Immature natural killer cell (primary cell): Measurements from ENCODE around the gene TVP23C. TPM values are rescaled to one million over a fixed set of nuclear protein-coding genes. Genes with fewer than 3 reads are reported as not detected.

Source experiments
- DNase-seq, 3 donors: peaks; one replicate each; pipeline ENCODE4 v3.0.0; 2022; ENCODE audit warnings: mixed read lengths in 1 of 3
- H3K27ac Mint-ChIP-seq, 6 donors: one replicate each; pipeline ENCODE4 v1.8.0; 2020; ENCODE audit warnings: mixed read lengths in 6 of 6, mild to moderate bottlenecking in 5 of 6, inconsistent platforms in 4 of 6, moderate library complexity in 3 of 6
- H3K27me3 Mint-ChIP-seq, 3 donors: one replicate each; pipeline ENCODE4 v1.8.0; 2020 to 2021; ENCODE audit warnings: low read depth in 3 of 3, mild to moderate bottlenecking in 3 of 3, mixed read lengths in 3 of 3, moderate library complexity in 3 of 3, inconsistent platforms in 1 of 3
- H3K36me3 Mint-ChIP-seq, 3 donors: one replicate each; pipeline ENCODE4 v1.8.0; 2020; ENCODE audit warnings: mixed read lengths in 3 of 3, inconsistent platforms in 2 of 3, mild to moderate bottlenecking in 2 of 3
- H3K4me1 Mint-ChIP-seq, 2 donors: one replicate each; pipeline ENCODE4 v1.8.0; 2020; ENCODE audit warnings: inconsistent platforms in 2 of 2, mild to moderate bottlenecking in 2 of 2, mixed read lengths in 2 of 2, moderate library complexity in 1 of 2
- H3K4me3 Mint-ChIP-seq, 5 donors: one replicate each; pipeline ENCODE4 v1.8.0; 2020; ENCODE audit warnings: mild to moderate bottlenecking in 5 of 5, mixed read lengths in 5 of 5, inconsistent platforms in 3 of 5, moderate library complexity in 3 of 5
- H3K9me3 Mint-ChIP-seq, 6 donors: one replicate each; pipeline ENCODE4 v1.8.0; 2020; ENCODE audit warnings: mild to moderate bottlenecking in 6 of 6, mixed read lengths in 6 of 6, inconsistent platforms in 4 of 6, moderate library complexity in 3 of 6
- polyA plus RNA-seq, 3 donors: library from polyadenylated mRNA; unstranded; fragments of 300-500 nt; fragmentation: Illumina TruSeq; gene quantifications; one replicate each; pipeline ENCODE4 v1.2.3, GENCODE V29; 2021

Gene TVP23C
- polyA plus RNA-seq, 3 donors from 2014 or later, result 5.1 to 7.1 (median 5.3) TPM

DNA sequence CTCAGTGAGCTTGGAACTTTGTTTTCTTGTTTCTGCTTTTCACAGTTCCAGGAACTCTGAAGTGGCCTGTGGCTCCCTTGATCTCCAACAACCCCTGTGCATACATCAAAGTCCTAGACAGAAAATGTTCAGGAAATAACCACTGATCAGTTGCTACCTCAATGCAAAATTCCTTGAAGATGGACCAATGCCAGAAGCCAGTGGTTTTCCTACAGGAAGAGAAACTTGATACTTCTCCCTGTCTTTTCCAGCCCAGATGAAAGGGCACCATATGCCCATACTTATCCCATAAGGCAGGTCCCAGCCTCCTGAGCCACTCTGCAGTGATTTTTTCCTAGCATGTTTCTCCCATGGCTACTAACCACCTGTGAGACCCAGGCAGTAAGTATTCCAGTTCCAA is 83.6 kb downstream of the TVP23C start:
- no peak overlapping the region for H3K27ac Mint-ChIP-seq
- H3K36me3 Mint-ChIP-seq, result peaks cover 7 to 17% (median 14%) of the 10 kb centered on the region in 3 donors
- H3K27me3 Mint-ChIP-seq, result peaks cover 0 to 2% (median 0%) of the 10 kb centered on the region in 3 donors

DNA sequence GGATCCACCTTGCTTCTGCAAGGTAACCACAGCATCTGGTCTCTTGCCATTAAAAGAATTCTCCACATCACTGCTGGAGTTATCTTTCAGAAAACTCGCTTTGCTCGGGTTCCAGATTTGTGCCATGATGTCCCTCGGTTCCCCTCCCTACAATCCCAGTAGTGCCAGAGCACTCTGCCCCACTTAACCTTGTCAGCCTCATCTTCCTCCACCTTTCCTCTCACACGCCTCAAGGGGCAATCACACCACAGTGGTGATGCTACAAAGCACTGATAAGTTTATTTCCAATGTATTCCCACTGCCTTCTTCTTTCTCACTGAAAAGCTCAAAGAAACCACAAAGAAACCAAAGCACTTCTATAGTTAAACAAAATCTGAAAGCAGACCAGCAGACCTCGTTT is 84.4 kb downstream of the TVP23C start:
- Mint-ChIP-seq H3K9me3 (no peaks in the 10 kb centered on the region), H3K27ac (peak overlapping the region in 1 of 6 donors; percentile 9), H3K4me3 (no peak overlapping the region), H3K27me3 (peaks cover 0 to 2% (median 0%) of the 10 kb centered on the region in 3 donors), H3K4me1 (no peaks in the 10 kb centered on the region), H3K36me3 (peaks cover 7 to 19% (median 17%) of the 10 kb centered on the region in 3 donors)
- no peak for DNase-seq

More for the DNA sequence above, 83.6 kb downstream of the TVP23C start:
- no peaks in the 10 kb centered on the region for H3K4me1 Mint-ChIP-seq
- no peak overlapping the region for H3K4me3 Mint-ChIP-seq
- DNase-seq, result no peak
- no peaks in the 10 kb centered on the region for H3K9me3 Mint-ChIP-seq

DNA sequence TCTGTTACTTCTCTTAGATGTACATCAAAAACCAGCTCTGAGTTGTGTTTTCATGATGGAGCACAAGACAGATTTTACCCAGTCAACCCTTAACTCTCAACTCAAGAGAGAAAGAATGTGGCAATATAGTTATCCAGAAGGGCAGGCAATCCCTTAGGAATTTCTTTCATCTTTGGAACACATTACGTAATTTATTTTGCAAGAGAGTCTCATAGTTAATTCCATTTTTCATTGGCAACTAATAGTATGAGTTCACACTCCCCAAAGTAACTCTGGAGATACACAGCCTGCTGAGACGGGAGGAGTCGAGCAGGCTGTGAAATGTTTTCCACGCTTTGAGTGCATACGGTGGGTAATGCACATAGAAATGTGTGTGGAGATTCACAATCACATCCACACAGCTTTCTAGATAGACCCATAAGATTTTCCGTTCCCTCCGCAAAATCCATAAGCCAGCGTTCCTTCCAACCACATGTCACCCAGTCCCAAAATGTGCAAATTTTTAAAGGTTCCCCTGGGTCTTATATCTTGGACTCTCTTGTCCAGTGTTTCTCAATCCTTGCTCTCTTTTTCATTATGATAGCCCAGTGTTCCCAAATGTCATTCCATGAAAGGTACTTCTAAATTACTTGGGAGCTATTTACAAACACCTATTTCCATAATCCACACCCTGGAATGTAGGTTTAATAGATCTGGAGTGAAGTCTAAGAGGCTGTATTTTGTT is 87.5 kb downstream of the TVP23C start:
- Mint-ChIP-seq H3K4me1 (no peaks in the 10 kb centered on the region), H3K36me3 (peaks cover 3 to 20% (median 13%) of the 10 kb centered on the region in 3 donors), H3K4me3 (no peak overlapping the region), H3K9me3 (no peaks in the 10 kb centered on the region), H3K27me3 (peaks cover 0 to 2% (median 0%) of the 10 kb centered on the region in 3 donors), H3K27ac (peak overlapping the region in 1 of 6 donors; percentile 53)
- no peak for DNase-seq

DNA sequence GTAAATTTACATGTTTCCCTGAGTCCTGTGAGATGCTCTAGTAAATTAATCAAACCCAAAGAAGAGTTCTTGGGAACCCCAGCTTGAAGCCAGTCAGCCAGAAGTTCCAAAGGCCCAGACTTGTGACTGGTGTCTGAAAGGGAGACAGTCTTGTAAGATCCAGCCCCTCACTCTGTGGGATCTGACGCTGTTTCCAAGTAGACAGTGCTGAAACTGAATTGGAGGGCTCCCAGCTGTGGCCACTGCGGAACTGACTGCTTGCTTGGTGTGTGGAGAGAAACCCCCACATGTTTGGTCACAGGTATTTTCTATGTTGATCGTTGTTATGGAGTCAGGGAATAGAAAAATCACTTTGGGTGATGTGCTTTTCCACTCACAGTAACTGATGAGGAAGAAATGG is 90.4 kb downstream of the TVP23C start:
- no peak overlapping the region for H3K27ac Mint-ChIP-seq
- H3K9me3 Mint-ChIP-seq, result no peaks in the 10 kb centered on the region
- no peaks in the 10 kb centered on the region for H3K4me1 Mint-ChIP-seq
- H3K4me3 Mint-ChIP-seq, result no peak overlapping the region
- peaks cover 3 to 16% (median 8%) of the 10 kb centered on the region in 3 donors for H3K36me3 Mint-ChIP-seq
- no peak for DNase-seq
- peaks cover 0 to 2% (median 0%) of the 10 kb centered on the region in 3 donors for H3K27me3 Mint-ChIP-seq

DNA sequence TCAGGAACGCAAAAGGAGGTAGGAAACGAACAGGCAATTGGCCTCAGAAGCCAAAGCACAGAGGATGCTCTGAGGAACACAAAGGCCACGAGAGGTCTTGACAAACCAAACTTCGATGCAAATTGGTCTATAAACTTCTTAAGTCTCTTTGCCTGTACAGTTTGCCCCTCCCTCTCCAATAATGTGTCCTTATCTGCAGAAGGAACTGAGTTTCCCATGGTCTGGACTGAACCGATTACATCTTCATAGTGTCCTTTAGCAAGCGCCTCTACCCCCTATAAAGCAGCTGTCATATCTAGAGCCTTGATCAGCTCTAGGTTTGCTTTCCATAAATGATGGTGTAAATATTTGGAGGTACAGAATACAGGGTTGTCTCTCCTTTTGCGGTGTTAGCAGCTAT is 92.7 kb downstream of the TVP23C start:
- peaks cover 0 to 13% (median 3%) of the 10 kb centered on the region in 3 donors for H3K36me3 Mint-ChIP-seq
- H3K27ac Mint-ChIP-seq, result no peak overlapping the region
- no peak for DNase-seq
- H3K4me3 Mint-ChIP-seq, result no peak overlapping the region
- H3K4me1 Mint-ChIP-seq, result no peaks in the 10 kb centered on the region
- no peaks in the 10 kb centered on the region for H3K9me3 Mint-ChIP-seq
- H3K27me3 Mint-ChIP-seq, result no peaks in the 10 kb centered on the region

DNA sequence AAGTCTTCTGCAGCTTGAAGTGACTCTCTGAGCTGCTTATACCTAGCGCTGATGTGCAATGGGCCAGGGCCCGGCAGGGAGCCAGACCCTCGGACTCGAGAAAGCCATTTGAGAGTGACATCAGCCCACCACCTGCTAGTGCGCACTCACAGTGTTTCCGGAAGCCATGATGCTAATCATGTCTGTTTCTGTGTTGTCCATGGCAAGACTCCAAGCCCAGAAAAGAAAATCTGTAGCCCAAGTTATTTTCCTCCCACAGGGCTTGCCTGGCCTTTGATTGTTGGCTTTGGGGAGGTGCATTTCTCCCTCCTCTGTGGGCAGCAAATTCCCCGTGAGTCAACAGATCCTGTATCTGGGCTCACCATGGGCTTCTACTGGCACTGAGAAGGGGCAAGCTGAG is 94.0 kb downstream of the TVP23C start:
- no peaks in the 10 kb centered on the region for H3K4me1 Mint-ChIP-seq
- H3K4me3 Mint-ChIP-seq, result no peak overlapping the region
- H3K27ac Mint-ChIP-seq, result no peak overlapping the region

DNA sequence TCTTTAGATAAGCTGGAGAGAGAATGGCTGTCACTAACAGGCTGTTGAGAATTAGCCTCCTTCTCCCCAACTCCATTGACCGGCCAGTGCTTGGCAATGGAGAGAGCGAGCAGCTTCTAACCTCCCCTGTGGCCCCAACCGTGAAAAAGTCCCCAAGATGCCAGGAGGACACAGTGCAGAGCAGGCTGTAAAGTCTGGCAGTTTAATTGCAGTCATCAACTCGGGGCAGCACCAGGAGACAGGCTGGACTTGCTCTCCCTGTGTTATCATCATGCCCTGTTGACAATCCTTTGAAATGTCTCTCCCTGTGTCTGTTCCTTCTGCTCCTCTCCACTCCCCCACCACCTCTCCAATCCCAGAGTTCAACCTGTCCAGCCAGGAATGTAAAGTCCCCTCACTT is 95.2 kb downstream of the TVP23C start:
- Mint-ChIP-seq H3K9me3 (no peaks in the 10 kb centered on the region), H3K4me1 (no peaks in the 10 kb centered on the region), H3K36me3 (peaks cover 1 to 6% (median 4%) of the 10 kb centered on the region in 3 donors), H3K27ac (no peak overlapping the region), H3K27me3 (no peaks in the 10 kb centered on the region), H3K4me3 (no peak overlapping the region)
- no peak for DNase-seq

More for the DNA sequence above, 94.0 kb downstream of the TVP23C start:
- Mint-ChIP-seq H3K36me3 (peaks cover 0 to 6% (median 0%) of the 10 kb centered on the region in 3 donors), H3K9me3 (no peaks in the 10 kb centered on the region), H3K27me3 (no peaks in the 10 kb centered on the region)
- no peak for DNase-seq

DNA sequence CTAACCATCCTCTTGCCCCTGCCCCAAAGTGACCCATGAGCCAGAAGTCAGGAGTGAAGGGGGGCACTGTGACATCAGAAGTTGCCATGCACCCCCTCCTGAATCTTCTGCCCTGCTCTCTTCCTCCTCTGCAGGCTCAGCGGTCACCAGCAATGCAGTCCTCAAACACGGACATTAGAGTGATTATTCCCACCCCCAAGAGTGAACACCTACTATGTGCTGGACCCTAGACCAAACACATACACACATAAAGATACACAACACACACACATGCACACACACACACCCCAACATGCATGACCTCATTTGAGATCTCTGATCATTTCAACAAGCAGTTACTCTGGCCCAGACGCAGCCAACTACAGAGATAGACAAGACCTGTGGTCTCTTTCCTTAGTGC is 95.7 kb downstream of the TVP23C start, which contains the start of gene CDRT4:
TSS of gene CDRT4 (minus strand) at position 30 of the 400 bp plus-strand sequence. CDS start 27,383 bp downstream, outside the sequence.
- no peak within 1 kb of the TSS for H3K4me3 Mint-ChIP-seq
- no peaks in the 10 kb centered on the region for H3K27me3 Mint-ChIP-seq
- no peaks in the 10 kb centered on the region for H3K9me3 Mint-ChIP-seq
- peaks cover 6 to 11% (median 6%) of the 10 kb centered on the region in 3 donors for H3K36me3 Mint-ChIP-seq
- no peak within 1 kb of the TSS for H3K27ac Mint-ChIP-seq
- DNase-seq, result no peak
- no peaks in the 10 kb centered on the region for H3K4me1 Mint-ChIP-seq

DNA sequence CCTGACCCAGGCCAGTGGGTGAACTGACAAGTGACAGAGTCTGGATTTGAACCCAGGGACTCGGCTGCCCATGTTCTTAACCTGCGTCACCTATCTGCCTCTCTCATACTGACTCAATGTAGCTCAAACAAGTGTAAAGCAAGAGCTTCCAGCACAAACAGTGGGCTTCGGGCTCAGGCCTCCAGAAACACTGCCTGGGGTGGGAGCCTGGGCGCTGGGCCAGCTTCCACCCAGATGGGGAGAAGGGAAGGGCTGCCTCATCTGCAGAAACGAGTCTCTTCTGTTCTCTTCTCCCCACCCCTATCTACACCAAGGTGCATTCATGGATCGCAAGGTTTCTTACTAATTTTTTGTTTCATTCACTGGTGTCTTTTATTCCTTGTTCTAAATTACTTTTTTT is 97.2 kb downstream of the TVP23C start:
- no peaks in the 10 kb centered on the region for H3K4me1 Mint-ChIP-seq
- no peak for DNase-seq
- H3K27ac Mint-ChIP-seq, result no peak overlapping the region
- H3K27me3 Mint-ChIP-seq, result no peaks in the 10 kb centered on the region
- peaks cover 13 to 14% (median 13%) of the 10 kb centered on the region in 3 donors for H3K36me3 Mint-ChIP-seq
- H3K9me3 Mint-ChIP-seq, result no peaks in the 10 kb centered on the region
- H3K4me3 Mint-ChIP-seq, result no peak overlapping the region

DNA sequence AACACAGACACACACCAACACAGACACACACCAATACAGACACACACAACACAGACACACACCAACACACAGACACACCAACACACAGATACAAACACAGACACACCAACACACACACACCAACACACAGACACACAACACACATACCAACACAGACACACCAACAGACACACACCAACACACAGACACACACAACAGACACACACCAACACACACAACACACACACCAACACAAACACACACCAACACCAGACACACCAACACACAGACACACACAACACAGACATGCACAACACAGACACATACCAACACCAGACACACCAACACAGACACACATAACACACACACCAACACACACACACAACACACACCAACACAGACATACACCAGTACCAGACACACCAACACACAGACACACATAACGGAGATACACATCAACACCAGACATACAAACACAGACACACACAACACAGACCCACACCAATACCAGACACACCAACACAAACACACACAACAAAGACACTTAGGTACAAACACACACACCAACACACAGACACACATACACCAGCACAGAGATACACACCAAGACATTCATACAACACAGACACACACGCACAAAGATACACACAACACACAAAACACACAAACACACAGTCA is 98.1 kb downstream of the TVP23C start:
- no peak overlapping the region for H3K27ac Mint-ChIP-seq
- H3K9me3 Mint-ChIP-seq, result no peaks in the 10 kb centered on the region
- H3K4me3 Mint-ChIP-seq, result no peak overlapping the region
- peaks cover 0 to 2% (median 0%) of the 10 kb centered on the region in 3 donors for H3K27me3 Mint-ChIP-seq
- no peak for DNase-seq
- peaks cover 14 to 15% (median 14%) of the 10 kb centered on the region in 3 donors for H3K36me3 Mint-ChIP-seq
- no peaks in the 10 kb centered on the region for H3K4me1 Mint-ChIP-seq

DNA sequence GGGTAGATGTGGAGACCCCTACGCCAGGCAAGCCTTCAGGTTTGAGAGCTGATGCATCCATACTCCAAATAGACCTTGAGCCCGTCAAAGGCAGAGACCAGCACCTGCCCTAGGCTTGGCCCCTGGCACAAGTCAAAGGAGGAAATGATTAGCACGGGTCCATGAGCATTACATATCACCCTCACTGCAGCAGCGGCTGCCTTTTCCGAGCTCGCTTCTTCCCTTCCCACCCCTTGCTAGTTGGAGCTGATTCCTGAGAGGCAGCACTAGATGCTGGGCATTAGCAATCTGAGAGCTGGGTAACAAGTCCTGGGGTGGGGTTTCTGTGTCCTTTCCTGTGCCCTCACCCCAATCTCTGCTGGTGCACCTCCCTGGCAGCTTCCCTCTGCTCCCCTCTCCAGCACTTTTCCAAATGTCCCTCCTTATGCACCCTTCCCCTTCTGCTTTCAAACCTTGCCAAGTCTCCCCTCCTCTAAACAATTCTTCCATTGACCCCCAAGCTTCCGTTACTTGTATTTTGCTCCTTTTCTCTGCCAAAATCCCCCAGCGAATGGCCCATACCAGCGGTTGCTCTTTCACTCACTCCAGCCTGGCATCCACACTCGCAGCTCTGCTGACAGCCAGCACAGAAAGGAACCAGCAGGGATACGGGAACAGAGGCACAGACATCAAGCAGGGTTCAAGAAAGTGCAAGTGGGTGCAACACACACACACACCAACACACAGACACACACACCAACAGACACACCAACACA is 98.9 kb downstream of the TVP23C start:
- H3K27me3 Mint-ChIP-seq, result peaks cover 0 to 2% (median 0%) of the 10 kb centered on the region in 3 donors
- no peaks in the 10 kb centered on the region for H3K4me1 Mint-ChIP-seq
- no peak for DNase-seq
- H3K27ac Mint-ChIP-seq, result no peak overlapping the region
- H3K36me3 Mint-ChIP-seq, result peaks cover 17 to 20% (median 19%) of the 10 kb centered on the region in 3 donors
- no peak overlapping the region for H3K4me3 Mint-ChIP-seq
- H3K9me3 Mint-ChIP-seq, result no peaks in the 10 kb centered on the region

DNA sequence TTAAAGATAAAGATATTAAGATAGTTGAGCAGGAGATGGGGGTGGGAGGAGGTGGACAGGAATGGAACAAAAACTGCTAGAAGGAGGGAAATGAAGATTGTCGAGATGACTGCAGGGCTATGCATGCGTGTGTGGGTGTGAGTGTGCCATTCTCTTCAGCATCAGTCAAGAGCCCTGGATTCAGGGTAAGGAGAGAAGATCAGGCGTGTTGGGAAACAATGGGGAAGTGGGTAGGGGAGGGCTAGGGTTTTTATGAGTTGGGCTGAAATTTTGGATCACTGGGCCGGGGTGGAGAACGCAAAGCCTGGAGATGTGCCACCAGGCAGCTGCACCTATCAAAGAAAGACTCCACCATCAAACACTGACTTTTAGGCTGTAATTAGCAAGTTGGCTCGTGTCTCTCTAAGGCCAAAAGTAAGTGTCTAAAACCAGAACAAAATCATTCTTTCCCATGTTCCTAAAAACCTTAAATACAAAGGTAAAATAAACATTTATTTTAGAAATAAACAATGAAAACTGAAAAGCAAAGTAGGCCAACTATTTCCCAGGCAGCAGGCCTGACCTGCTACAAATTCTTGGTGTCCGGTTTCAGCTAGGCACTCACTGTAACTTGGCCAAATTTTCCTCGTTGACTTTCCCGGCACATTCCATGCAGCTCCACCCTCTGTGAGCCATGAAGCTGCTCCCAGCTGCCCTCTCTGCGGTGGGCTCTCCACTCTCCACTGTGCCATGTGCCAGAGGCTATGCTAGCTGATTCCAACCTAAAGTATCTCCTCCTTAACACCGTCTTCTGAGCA is 100.1 kb downstream of the TVP23C start:
- H3K27me3 Mint-ChIP-seq, result peaks cover 0 to 2% (median 0%) of the 10 kb centered on the region in 3 donors
- H3K36me3 Mint-ChIP-seq, result peaks cover 18 to 20% (median 19%) of the 10 kb centered on the region in 3 donors
- H3K4me1 Mint-ChIP-seq, result no peaks in the 10 kb centered on the region
- H3K27ac Mint-ChIP-seq, result no peak overlapping the region
- no peaks in the 10 kb centered on the region for H3K9me3 Mint-ChIP-seq
- no peak overlapping the region for H3K4me3 Mint-ChIP-seq
- DNase-seq, result no peak

DNA sequence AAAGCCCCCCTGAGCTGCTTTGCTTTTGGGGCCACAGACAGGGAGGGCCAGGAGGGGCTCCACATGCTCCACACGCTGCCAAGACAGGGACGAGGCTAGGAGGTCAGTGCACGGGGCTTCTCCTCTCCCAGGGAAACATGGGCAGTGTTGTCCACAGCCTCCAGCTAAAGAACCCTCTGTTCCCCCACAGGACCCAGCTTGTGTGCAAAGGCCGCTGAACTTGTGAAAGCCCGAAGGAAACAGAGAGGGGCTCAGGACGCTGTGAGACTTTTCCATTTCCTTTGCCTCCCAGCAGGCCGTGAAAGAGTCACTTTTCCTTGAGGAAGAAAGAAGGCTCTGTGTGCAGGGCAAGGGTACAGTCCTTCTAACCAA is 105.6 kb downstream of the TVP23C start:
- no peak overlapping the region for H3K4me3 Mint-ChIP-seq
- no peaks in the 10 kb centered on the region for H3K4me1 Mint-ChIP-seq
- H3K27me3 Mint-ChIP-seq, result peaks cover 0 to 2% (median 0%) of the 10 kb centered on the region in 3 donors
- no peak overlapping the region for H3K27ac Mint-ChIP-seq
- H3K36me3 Mint-ChIP-seq, result peaks cover 32 to 52% (median 42%) of the 10 kb centered on the region in 3 donors
- no peak for DNase-seq
- peaks cover 0 to 4% (median 0%) of the 10 kb centered on the region in 6 donors for H3K9me3 Mint-ChIP-seq
